ENCODE measurements around the gene SRI.
"Not testable (repeated sequence)": the region's sequence is repeated elsewhere in the genome, so short reads cannot be mapped to it uniquely, and the experiment has no call there.

The SRI gene, protein sequence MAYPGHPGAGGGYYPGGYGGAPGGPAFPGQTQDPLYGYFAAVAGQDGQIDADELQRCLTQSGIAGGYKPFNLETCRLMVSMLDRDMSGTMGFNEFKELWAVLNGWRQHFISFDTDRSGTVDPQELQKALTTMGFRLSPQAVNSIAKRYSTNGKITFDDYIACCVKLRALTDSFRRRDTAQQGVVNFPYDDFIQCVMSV

DNA sequence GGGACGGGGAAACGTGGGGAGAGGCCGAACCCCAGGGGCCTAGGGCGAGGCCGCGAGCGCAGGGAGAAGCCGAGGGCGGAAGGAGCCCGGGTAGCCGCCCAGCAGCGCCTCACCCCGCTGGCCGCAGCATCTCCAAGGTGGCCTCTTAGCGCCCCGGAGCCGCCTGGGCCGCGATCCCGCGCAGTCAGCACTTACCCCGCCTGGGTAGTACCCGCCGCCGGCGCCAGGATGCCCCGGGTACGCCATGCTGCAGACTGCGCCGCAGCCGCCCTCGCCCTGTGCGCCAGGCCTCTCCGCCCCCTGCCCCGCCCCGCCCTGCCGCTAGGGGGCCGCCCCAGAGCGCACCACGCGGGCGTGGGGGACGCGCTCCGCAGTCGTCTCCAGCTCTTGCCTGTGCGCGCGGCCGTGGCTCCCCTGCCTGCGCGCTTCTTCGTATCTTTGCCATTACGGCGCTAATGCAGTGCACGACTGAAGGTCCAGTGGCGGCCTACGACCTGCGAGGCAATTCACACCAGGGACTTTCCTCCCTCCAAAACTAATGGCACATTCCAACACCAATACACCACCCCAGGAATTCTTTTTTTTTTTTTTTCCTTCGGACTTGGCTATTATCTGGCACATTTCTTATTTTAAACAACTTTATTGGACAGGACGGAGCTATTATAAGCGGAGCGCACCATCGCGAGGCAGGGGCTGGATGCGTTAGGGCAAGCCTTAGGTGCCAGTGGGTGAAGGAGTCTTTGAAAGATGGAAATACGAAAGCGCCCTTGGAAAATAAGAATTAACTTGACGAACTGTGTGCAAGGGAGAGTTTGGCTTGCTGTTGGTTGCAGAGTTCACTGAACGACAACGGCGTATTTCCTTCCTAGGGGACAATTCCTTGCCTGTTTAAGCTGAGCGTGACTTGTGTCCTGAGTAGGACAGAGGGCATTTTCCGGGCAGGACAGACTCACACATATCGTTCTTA lies at the start of gene SRI:
TSS of gene SRI (minus strand) at position 258 of the 967 bp plus-strand sequence. CDS start at position 246, 12 bp downstream.
- peak; percentile 32 for TF ChIP-seq CTCF (IDR thresholded peaks at IDR 0.05; ENCODE audit: extremely low read depth, missing control alignments)

DNA sequence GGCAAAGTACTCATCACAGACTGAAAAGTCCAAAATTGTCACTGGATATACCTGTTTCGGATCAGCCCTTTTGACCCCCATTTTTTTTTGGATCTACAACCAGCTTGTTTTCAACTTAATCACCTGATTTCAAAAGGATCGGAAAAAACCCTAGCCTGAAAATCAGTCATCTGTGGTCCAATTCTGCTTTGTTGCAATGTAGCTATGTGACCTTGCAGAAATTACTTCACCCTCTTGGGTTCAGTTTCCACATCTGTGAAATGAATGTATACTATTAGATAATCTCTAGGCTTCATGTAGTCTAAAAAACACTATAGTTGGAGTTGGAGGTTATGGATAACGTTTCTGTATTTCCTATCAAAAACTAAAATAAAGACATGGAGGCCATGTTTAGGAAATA lies 49.7 kb upstream of the SRI start:
- no peak for DNase-seq (ENCODE audit: low spot score)
- TF ChIP-seq CTCF (IDR thresholded peaks at IDR 0.05; ENCODE audit: extremely low read depth, missing control alignments): no peak

More for the DNA sequence above, at the start of gene SRI:
- DNase-seq (ENCODE audit: low spot score): peak; percentile 89

- no peak for TF ChIP-seq CTCF (IDR thresholded peaks at IDR 0.05; ENCODE audit: extremely low read depth, missing control alignments)
- no peak for DNase-seq (ENCODE audit: low spot score)
Measured at GRCh38 chr7:88268858-88269257, 49.0 kb upstream of the SRI start.

- TF ChIP-seq CTCF (IDR thresholded peaks at IDR 0.05; ENCODE audit: extremely low read depth, missing control alignments): no peak
- no peak for DNase-seq (ENCODE audit: low spot score)
Measured at GRCh38 chr7:88268051-88268450, 48.2 kb upstream of the SRI start.

GRCh38 chr7:88267421-88267820 lies 47.6 kb upstream of the SRI start:
- no peak for TF ChIP-seq CTCF (IDR thresholded peaks at IDR 0.05; ENCODE audit: extremely low read depth, missing control alignments)
- no peak for DNase-seq (ENCODE audit: low spot score)

GRCh38 chr7:88264987-88265386 lies 45.1 kb upstream of the SRI start:
- DNase-seq (ENCODE audit: low spot score): not testable (repeated sequence)

DNA sequence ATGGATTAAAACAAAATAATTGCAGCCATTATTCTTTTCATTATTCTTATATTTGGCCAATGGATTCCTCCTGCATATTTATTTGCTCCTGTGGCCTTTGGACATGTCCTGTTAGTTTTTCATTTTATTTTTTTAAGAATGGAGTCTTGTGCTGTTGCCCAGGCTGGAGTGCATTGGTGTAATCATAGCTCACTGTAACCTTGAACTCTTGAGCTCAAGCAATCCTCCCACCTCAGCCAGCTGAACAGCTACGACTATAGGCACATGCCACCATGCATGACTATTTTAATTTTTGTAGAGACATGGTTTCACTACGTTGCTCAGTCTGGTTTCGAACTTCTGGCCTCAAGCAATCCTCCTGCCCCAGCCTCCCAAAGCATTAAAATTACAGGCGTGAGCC lies 42.7 kb upstream of the SRI start:
- no peak for TF ChIP-seq CTCF (IDR thresholded peaks at IDR 0.05; ENCODE audit: extremely low read depth, missing control alignments)
- no peak for DNase-seq (ENCODE audit: low spot score)
